ENCODE data around the gene RNU6-7.

DNA sequence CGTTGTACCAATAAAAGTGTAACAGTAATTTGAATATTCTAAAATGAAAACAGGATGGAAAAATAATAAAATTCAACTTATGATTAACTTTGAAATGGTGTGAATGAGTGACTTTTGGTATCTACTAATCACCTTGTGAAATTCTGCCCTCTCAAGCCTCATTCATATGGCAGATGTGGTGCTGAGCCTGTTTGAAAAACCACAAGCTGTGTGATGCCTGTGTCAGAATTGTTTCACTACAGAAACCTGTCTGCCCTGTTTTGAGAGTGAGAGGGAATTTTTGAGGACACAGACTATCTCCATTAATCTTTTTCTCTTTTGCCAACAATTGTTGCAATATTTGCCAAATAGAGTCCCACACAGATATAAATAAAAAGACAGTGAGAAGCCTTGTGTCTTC is 3.9 kb upstream of the RNU6-7 start:
- TF ChIP-seq, protein P1, sequence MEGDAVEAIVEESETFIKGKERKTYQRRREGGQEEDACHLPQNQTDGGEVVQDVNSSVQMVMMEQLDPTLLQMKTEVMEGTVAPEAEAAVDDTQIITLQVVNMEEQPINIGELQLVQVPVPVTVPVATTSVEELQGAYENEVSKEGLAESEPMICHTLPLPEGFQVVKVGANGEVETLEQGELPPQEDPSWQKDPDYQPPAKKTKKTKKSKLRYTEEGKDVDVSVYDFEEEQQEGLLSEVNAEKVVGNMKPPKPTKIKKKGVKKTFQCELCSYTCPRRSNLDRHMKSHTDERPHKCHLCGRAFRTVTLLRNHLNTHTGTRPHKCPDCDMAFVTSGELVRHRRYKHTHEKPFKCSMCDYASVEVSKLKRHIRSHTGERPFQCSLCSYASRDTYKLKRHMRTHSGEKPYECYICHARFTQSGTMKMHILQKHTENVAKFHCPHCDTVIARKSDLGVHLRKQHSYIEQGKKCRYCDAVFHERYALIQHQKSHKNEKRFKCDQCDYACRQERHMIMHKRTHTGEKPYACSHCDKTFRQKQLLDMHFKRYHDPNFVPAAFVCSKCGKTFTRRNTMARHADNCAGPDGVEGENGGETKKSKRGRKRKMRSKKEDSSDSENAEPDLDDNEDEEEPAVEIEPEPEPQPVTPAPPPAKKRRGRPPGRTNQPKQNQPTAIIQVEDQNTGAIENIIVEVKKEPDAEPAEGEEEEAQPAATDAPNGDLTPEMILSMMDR (IDR thresholded peaks at IDR 0.05) = no peak
- no peak for TF ChIP-seq POLR2A (IDR thresholded peaks at IDR 0.05; ENCODE audit: low read depth)
- no peak for TF ChIP-seq POLR2AphosphoS5 (IDR thresholded peaks at IDR 0.05)
